Activated naive CD8-positive, alpha-beta T cell treated with anti-CD3 and anti-CD28 coated beads, Interleukin-2, amount 50 U/mL, for 24 hours (primary cell): ENCODE data around the gene NOTO.

Experiments
- ATAC-seq: fragments of 150-1000 bp; cut with Tn5 transposase; one replicate; pipeline ENCODE4 v1.10.0; 2021
- DNase-seq: peaks from one replicate; pipeline ENCODE4 v3.0.0; 2021
- H3K27ac Mint-ChIP-seq: one replicate; pipeline ENCODE4 v1.8.0; 2021; ENCODE audit warnings: mild to moderate bottlenecking, mixed read lengths
- H3K27me3 Mint-ChIP-seq: one replicate; pipeline ENCODE4 v1.8.0; 2021; ENCODE audit warnings: mixed read lengths
- H3K36me3 Mint-ChIP-seq: one replicate; pipeline ENCODE4 v1.8.0; 2021; ENCODE audit warnings: low read depth, mixed read lengths
- H3K4me1 Mint-ChIP-seq: one replicate; pipeline ENCODE4 v1.8.0; 2021; ENCODE audit warnings: mixed read lengths
- H3K4me3 Mint-ChIP-seq: one replicate; pipeline ENCODE4 v1.8.0; 2021; ENCODE audit warnings: mild to moderate bottlenecking, moderate library complexity, mixed read lengths
- H3K9me3 Mint-ChIP-seq: one replicate; pipeline ENCODE4 v1.8.0; 2021; ENCODE audit warnings: mixed read lengths

Gene NOTO

DNA sequence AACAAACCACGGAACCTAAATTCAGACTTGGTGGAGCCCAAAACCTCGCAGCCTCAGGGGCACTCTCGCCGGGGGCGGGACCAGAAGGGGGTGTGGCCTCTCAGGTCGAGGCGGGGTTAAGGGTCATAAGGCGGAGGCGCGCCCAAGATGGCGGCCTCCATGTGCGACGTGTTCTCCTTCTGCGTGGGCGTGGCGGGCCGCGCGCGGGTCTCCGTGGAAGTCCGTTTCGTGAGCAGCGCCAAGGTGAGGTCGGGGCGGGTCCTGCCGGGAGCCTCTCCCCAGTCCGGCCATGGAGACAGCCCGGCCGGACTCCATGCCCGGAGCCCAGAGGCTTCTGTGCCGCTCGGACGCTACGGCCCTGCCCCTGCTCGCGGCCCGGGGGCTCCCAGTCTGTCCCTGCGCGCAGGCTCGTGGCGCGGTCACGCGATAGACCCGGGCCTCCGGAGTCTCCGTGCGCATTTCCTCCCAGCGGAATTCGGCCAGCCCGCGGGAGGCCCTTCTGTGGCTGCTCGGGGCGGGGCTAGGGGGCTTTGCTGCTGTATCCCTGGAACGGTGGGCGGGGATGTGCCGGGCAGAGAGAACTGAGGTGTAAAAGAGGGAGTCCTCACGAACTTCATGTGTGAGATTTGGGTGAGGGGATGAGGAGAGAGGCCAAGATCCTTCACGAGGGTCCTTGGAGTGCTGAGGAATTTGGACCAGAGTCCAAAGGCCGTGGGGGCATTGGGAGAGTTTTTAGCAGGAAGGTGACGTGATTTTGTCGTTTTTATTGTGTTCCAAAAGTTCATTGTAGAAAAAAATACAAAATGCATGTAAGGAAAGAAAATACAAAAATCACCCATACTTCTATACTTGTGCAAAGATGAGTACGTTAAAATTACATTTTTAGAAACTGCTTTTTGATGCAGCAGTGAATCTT is 12.0 kb downstream of the NOTO start, which contains the start of gene SMYD5:
SMYD5 (plus strand) TSS at position 126 of the 916 bp plus-strand sequence; CDS start at position 148, 22 bp downstream.
- Mint-ChIP-seq H3K27me3 (peaks cover 2% of the 10 kb centered on the region), H3K4me3 (peak within 1 kb of the TSS; percentile 96), H3K4me1 (peaks cover 33% of the 10 kb centered on the region), H3K36me3 (peaks cover 6% of the 10 kb centered on the region), H3K9me3 (no peaks in the 10 kb centered on the region), H3K27ac (peak within 1 kb of the TSS; percentile 95)
- DNase-seq: peak; percentile 94
- ATAC-seq: peak; percentile 86

DNA sequence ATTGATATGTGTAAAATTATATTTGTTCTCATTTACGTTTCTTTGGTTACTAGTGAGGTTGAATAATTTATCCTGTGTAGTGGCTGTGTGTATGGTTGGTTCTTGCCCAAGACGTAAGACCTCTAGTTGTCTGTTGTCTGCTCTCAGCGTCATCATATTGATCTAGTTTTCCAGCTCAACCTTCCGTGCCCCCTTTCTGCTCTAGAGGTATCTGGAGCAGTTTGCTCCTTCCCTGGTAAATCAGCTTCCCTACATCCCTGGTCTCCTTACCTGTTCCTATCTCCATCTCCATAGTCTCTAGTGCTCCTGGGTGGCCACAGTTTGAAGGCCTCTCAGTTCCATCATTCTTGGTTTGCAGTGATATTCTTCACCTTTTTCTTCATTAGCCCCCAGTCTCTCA is 12.9 kb downstream of the NOTO start:
- peaks cover 6% of the 10 kb centered on the region for H3K36me3 Mint-ChIP-seq
- no peaks in the 10 kb centered on the region for H3K9me3 Mint-ChIP-seq
- H3K27ac Mint-ChIP-seq: peak overlapping the region; percentile 95
- H3K27me3 Mint-ChIP-seq: no peaks in the 10 kb centered on the region
- ATAC-seq: no peak
- DNase-seq: no peak
- peaks cover 33% of the 10 kb centered on the region for H3K4me1 Mint-ChIP-seq
- peak overlapping the region; percentile 96 for H3K4me3 Mint-ChIP-seq

DNA sequence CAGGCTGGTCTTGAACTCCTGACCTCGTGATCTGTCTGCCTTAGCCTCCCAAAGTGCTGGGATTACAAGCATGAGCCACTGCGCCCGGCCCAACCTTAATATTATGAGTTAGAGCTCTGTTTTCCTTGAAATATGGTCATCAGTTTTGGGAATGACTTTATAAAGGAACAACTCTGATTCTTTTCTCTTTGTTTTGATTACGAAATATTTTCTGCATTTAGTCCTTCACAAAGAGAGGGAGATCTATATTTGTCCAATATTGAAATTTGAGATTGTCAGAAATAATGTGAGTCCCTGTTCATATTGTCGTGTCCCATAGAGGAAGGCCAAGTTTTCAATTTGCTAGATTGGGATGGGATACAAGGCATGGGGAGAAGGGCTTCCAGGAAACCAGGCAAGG is 14.8 kb downstream of the NOTO start:
- Mint-ChIP-seq H3K4me1 (peaks cover 33% of the 10 kb centered on the region), H3K27me3 (no peaks in the 10 kb centered on the region), H3K9me3 (no peaks in the 10 kb centered on the region), H3K4me3 (no peak overlapping the region), H3K27ac (no peak overlapping the region), H3K36me3 (peaks cover 12% of the 10 kb centered on the region)
- ATAC-seq (no peak), DNase-seq (no peak)

DNA sequence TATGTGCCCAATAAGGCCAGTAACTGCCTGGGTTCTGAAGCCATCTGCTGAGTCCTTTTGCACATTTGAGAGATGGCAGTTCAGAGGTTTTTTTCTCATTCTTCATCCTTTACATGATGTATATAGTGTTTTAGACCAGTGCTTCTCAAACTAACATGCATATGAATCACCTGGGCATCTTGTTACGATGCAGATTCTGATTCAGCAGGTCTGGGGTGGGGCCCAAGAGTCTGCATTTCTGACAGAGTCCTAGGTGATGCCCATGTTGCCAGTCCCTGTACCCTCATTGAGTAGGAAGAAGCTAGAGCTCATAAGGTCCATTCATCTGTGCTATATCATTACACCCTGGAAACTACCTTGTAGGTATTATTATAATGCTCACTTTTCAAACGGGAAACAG is 15.5 kb downstream of the NOTO start:
- Mint-ChIP-seq H3K9me3 (no peaks in the 10 kb centered on the region), H3K4me1 (peaks cover 28% of the 10 kb centered on the region), H3K27ac (no peak overlapping the region), H3K4me3 (no peak overlapping the region), H3K36me3 (peaks cover 12% of the 10 kb centered on the region), H3K27me3 (no peaks in the 10 kb centered on the region)
- ATAC-seq (no peak), DNase-seq (no peak)

DNA sequence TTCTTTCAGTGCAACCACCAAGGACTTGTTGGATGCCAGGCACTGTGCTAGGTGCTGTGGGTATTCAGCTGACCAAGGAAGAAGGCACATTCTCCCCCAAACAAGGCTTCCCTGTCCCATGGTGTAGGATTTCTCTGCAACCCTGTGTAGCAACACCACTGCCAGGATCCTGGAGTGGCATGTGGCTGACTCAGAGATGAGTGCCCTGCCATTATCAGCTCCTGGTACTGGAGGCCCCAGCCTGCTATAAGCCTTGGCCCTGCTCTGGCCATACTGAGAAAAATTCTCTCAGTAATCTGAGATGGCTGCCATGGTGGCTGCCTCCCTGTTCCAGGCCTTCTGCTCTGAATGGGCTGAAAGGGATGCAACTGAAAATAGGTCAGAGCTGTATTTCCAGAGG is 15.9 kb downstream of the NOTO start:
- Mint-ChIP-seq H3K36me3 (peaks cover 12% of the 10 kb centered on the region), H3K4me3 (no peak overlapping the region), H3K4me1 (peaks cover 24% of the 10 kb centered on the region), H3K27ac (no peak overlapping the region), H3K27me3 (no peaks in the 10 kb centered on the region), H3K9me3 (no peaks in the 10 kb centered on the region)
- DNase-seq: no peak
- no peak for ATAC-seq

DNA sequence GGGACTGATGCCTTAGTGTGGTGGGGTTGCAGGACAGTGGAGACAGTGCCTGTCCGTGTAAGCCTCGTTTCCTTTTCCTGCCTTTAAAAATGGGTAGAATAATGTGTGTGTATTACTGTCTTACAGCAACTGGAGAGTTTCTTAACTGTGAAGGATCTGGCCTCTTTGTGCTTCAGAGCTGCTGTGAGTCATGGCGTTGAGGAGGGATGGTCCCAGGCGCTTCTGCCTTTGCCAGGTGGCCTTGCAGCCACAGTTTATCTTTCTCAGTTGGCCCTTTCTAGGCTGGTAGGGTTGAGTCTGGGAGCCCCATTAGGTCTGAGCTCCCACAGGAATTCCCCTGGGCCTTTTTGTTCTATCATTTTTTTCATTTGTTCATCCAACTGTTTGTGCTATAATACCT is 21.4 kb downstream of the NOTO start:
- Mint-ChIP-seq H3K27me3 (no peaks in the 10 kb centered on the region), H3K36me3 (peaks cover 12% of the 10 kb centered on the region), H3K4me1 (peaks cover 5% of the 10 kb centered on the region), H3K9me3 (no peaks in the 10 kb centered on the region), H3K27ac (peak overlapping the region; percentile 32), H3K4me3 (no peak overlapping the region)
- ATAC-seq (no peak), DNase-seq (no peak)

DNA sequence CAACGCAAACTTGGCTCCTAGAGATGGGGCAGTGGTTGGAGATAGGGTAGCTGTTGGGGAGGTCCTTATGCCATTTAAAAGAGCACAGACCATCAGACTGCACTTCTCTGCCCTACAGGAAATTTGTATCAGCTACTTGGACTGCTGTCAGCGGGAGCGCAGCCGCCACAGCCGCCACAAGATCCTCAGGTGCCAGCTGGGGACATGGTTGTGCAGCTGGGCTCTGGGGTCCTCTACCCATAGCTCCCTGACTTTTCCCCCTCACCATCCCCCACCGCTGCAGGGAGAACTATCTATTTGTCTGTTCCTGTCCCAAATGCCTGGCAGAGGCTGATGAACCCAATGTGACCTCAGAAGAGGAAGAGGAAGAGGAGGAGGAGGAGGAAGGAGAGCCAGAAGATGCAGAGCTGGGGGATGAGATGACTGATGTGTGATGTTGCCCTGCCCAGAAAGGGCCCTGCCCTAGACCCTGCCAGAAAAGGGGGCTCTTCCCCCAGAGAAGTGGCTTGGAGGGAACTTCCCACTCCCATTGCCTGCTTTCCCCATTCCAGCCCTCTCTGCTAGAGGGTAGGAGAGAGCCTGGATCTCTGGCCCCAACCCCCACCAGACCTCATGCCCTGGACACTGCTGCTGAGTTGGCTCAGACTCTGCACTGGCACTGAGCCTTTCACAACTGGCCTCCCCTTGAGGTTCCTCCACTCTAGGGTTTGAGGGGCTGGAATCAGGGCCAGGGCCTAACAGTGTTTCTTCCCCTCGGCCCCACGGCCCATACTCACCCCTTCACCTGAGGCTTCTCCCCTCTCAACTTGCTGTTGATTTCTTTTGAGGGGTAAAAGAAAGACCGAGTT is 23.4 kb downstream of the NOTO start:
- Mint-ChIP-seq H3K4me3 (no peak overlapping the region), H3K4me1 (peaks cover 5% of the 10 kb centered on the region), H3K36me3 (peaks cover 6% of the 10 kb centered on the region), H3K27me3 (no peaks in the 10 kb centered on the region), H3K9me3 (no peaks in the 10 kb centered on the region), H3K27ac (no peak overlapping the region)
- DNase-seq: no peak
- no peak for ATAC-seq

DNA sequence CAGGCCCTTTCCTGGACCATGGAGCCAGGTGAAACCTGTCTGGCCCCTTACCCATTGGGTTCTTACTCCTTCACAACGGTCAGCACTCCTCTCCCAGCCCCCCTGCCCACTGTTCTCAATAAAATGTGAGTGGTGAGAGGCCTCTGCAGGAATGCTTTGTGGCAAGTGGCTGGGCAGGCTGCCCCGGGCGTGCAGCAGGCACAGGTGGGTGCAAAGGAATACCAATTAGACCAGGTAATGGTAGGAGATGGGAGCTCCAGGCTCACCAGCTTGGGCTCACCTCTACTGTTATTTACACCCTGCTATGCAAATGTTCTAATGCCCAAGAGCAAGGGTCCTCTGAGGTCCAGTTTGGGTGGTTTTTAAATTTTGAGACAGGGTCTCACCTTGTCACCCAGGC is 24.7 kb downstream of the NOTO start:
- ATAC-seq: no peak
- H3K27ac Mint-ChIP-seq: no peak overlapping the region

DNA sequence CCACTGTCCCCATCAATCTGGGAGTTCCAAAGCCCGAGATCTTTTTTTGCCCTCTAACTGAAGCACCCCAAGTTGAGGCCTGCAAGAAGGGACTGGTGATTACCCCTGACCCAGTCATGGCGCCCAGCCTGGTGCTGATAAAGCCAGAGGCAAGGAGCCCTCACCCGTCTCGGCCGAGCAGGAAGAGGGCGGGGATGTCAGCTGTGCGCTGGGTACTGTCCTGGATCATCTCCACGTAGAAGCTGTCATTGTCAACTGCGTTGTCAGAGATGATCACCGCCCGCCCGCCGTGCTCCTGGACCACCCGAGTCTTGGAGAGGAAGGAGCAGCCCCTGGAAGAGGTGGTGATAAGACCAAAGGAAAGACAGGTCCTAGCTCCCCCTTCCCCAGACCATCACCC is 26.3 kb downstream of the NOTO start:
- ATAC-seq: no peak
- no peak overlapping the region for H3K4me3 Mint-ChIP-seq

More for the DNA sequence above, 24.7 kb downstream of the NOTO start:
- Mint-ChIP-seq H3K4me3 (no peak overlapping the region), H3K4me1 (peaks cover 5% of the 10 kb centered on the region), H3K36me3 (no peaks in the 10 kb centered on the region), H3K27me3 (no peaks in the 10 kb centered on the region), H3K9me3 (no peaks in the 10 kb centered on the region)
- DNase-seq: no peak

DNA sequence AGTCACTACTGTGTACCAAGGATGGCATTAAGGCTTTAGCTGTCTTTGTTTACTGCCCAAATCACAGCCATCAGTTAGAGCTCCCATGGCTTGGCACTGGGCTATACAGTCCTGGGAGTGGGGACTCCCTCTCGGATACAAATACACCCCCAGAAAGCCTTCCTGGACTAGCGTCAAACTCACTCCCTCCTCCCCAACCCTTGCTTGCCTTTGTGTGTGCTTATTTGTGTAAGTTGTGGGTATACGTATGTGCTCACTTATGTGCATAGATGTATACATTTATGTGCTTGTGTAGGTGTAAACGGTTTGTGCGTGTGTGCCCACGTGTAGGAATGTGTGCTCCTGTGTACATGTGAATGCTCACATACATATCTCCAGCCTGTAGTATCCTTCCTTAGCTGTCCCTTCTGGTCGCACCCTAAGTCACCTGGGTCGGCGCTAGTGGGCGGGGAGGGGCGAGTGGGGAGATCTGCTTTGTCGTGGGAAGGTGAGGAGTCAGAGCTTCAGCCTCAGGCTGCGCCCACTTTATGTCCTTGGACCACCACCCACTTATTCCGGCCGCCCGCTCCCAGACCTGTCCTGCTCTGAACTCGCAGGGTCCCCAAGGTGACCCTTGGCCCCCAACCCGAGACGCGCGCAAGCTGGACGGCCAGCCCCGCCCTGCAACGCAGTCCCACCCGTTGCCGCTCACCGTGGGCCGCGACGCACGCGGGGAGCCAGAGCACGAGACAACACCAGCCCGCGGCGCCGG is 30.2 kb downstream of the NOTO start:
- Mint-ChIP-seq H3K36me3 (peaks cover 25% of the 10 kb centered on the region), H3K27me3 (no peaks in the 10 kb centered on the region), H3K4me1 (peaks cover 32% of the 10 kb centered on the region), H3K27ac (peak overlapping the region; percentile 95), H3K9me3 (no peaks in the 10 kb centered on the region), H3K4me3 (peak overlapping the region; percentile 99)
- no peak for ATAC-seq
- peak; percentile 42 for DNase-seq

More for the DNA sequence above, 26.3 kb downstream of the NOTO start:
- no peak for DNase-seq
- Mint-ChIP-seq H3K36me3 (no peaks in the 10 kb centered on the region), H3K27me3 (no peaks in the 10 kb centered on the region), H3K4me1 (peaks cover 12% of the 10 kb centered on the region), H3K27ac (no peak overlapping the region), H3K9me3 (no peaks in the 10 kb centered on the region)

DNA sequence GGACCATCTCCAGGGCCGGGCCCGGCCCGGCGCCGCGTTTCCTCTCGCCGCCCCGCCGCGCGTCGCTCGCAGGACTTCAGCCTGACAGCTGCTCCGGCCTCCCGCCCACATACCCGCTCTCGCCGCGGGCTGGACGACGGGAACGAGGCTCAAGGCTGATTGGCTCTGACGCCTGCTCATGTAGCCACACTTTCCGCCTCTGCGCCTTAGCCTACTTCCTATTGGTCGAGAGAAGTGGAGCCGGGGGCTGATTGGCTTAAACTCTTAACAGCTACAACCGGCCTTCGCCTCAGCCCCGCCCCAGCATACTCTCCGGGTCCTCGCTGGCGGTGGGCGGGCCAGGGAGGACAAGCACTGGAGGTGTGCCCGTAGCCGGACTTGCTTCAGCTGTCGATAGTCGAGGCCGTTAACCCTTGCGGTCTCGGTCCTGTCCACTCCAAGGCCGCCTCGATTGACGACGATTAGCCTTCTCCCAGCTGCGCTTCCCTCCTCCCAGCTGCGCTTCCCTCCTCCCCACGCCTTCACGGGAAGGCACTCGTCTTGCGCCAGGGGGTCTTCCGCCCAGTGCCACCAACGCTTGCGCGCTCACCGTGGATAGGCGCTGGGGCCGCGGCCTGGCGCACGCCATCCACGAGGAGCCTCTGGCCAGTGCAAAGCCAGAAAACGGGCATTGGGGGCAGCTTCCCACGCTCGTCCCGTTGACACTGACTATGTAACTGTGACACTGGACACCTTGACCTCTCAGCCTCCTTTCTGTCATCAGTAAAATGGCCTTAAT is 31.0 kb downstream of the NOTO start, which contains the start of gene PRADC1:
PRADC1 (minus strand) TSS at position 86 of the 778 bp plus-strand sequence; CDS start at position 7, 79 bp downstream.
- ATAC-seq (peak; percentile 92), DNase-seq (peak; percentile 91)
- Mint-ChIP-seq H3K27me3 (no peaks in the 10 kb centered on the region), H3K4me3 (peak within 1 kb of the TSS; percentile 99), H3K4me1 (peaks cover 36% of the 10 kb centered on the region), H3K9me3 (no peaks in the 10 kb centered on the region), H3K36me3 (peaks cover 29% of the 10 kb centered on the region), H3K27ac (peak within 1 kb of the TSS; percentile 95)

DNA sequence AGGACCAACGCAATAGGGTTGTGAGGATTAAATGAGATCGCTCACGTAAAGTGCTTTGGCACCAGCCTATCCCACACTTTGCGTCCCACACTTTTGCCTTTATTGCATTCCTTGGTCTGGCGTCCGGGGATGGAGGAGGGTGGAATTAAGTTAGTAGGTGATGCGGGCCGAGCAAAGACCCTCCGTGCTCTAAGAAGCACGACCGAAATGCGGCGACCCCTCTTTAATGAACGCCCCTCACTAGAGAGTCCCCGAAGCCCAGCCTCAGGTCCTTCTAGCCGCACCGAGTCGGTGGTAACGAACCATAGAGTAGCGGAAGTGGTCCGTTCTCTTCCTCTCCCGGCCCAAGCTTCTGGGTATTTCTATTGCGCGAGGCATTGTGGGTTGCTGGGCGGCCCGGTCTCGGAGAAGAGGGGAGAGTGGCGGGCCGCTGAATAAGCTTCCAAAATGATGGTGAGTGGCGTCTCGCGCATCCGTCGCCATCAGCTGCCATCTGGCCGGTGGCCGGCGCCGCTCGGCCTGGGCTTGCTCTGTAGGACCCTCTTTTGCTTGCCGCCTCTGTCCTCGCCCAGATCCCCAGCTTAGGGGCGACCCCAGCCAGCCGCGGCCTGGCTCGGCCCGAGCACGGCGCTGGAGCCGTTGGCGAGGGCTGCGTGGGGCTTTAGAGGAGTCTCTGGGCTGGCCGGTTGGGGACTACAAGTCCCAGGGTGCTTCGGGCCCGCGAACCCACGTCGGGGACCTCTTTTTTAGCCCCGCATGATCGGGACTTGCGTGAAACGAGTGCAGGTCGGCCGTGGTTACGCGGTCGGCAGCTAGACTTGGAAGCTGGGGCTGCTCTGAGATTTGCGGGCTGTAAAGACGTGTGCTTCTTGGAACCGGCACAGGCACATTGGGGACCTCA is 31.8 kb downstream of the NOTO start, which contains the start of gene CCT7:
CCT7 (plus strand) TSS at position 377 of the 901 bp plus-strand sequence; CDS start at position 448, 71 bp downstream.
- ATAC-seq (peak; percentile 70), DNase-seq (peak; percentile 85)
- H3K4me1 Mint-ChIP-seq: peaks cover 44% of the 10 kb centered on the region
- peaks cover 37% of the 10 kb centered on the region for H3K36me3 Mint-ChIP-seq
- peak within 1 kb of the TSS; percentile 95 for H3K27ac Mint-ChIP-seq
- peak within 1 kb of the TSS; percentile 99 for H3K4me3 Mint-ChIP-seq
- H3K9me3 Mint-ChIP-seq: no peaks in the 10 kb centered on the region
- H3K27me3 Mint-ChIP-seq: no peaks in the 10 kb centered on the region
